ENCODE results near the gene CPA2.

CPA2 gene

DNA sequence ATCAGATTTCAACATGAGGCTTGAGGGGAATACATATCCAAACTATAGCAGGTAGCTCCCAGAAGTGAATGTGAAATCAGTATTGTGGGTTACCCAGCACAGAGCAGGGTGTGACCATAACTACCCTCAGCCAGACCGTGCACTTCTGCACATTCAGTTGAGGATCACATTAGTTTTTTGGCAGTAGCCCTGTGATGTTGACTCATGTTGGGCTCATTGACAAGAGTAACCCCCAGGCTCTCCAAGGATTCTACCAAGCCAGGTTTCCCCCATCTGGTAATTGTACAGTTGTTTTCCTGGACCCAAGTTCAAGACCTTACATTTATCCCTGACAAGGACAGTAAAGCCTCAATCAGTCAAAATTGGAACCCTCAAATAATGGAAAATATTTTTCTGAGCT lies 14.6 kb downstream of the CPA2 start:
- no peak for ATAC-seq

DNA sequence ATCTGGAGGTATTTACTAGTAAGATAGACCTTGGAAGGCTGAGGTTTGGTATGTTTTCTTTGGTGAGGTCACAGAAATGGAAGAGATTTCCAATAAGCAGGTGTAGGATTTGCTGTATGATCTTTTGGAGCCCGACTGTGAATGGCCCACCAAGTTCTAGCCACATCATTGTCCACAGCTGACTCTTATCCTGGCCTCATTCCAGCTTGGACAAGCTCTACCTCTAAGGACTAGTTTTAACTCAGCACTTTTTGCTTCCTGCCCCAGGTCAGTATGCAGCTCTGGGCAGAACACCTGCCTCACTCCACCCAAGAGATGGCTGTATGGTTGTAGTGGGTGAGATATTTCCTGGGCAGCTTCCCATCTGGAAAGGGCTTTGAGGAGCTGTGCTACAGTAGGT lies 20.2 kb downstream of the CPA2 start:
- no peak for ATAC-seq

DNA sequence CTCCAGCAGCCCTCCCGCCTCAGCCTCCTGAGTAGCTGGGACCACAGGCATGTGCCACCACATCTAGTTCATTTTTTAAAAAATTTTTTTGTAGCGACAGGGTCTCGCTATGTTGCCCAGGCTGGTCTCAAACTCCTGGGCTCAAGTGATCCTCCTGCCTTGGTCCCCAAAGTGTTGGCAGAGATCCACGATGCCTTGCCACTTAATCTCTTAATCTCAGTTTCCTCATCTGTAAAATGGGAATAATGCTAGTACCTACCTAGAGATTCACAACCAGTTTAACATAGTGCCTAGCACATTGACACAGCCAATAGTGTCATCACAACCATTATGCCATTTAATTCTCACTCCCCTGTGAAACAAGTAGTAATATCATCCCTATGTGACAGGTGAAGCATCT lies 21.5 kb downstream of the CPA2 start:
- no peak for ATAC-seq

DNA sequence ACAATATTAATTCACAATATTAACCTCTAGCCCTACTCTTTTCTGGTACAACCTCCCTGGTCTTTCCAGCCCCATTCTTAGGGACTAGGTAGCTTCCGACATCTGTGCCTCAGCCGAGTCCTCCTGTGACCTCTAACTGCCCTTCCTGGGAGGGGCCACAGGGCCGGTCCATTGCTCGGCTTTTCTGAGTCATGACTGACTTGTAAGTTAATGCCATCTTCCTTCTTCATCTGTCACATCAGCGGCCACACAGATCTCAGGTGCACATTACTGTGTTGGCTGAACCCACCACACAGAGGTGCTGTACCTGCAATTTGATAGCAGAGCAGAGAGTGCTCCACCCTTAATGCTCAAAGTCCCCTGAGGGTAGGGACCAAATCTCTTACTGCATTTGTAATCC lies 22.2 kb downstream of the CPA2 start:
- no peak for ATAC-seq

DNA sequence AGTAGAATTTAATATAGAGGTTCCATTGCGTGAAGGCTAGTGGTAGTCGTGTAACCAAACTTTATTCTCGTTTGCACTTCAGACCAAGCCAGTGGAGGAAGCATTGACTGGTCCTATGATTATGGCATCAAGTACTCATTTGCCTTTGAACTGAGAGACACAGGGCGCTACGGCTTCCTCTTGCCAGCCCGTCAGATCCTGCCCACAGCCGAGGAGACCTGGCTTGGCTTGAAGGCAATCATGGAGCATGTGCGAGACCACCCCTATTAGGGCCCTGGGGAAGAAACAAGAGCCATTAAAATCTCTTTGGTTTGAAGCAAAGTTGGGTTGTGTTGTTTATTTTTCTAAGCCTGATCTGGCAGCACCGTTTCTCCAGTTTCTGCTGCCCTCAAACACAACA lies 22.8 kb downstream of the CPA2 start:
- no peak for ATAC-seq

DNA sequence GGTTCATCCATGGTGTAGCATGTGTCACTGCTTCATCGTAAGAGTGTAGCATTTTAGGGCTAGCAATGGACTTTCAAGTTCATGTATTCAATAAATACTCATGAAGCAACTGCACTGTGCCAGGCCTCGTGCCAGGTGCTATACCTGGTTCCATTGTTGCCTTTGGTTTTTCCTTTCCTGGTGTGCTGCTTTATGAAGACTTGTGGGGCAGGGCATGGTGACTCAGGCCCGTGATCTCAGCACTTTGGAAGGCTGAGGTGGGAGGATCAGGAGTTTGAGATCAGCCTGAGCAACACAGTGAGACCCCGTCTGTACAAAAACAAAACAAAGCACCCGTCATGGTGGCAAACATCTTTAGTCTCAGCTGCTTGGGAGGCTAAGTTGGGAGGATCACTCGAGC lies 24.1 kb downstream of the CPA2 start:
- ATAC-seq, result no peak

DNA sequence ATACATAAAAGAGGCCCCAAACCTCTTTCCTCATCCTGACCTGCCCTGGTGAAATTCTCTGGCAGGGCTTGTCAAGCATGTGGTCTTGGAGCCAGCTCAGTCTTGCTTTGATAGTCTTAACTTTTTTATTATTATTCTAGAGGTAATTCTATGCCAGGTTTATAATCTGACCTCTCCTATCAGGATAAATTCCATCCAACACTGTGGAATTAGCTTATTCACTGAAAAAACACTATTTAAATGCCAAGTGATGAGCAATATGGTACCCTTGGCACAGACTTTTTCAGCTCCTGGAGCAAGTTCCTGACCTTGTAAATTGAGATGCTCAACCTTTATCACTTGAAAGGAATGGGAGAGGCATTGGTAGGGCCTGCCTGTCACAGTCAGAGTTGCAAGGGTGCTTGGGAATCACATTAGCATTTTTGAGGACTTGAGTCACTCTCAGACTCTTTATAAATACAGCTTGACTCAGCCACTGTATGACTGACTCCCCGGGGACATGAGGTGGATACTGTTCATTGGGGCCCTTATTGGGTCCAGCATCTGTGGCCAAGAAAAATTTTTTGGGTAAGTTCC lies 26.1 kb downstream of the CPA2 start, which contains the start of gene CPA4:
Gene CPA4, plus strand, starts transcription at position 480 of the 576 bp plus-strand sequence. Its CDS starts 20 bp downstream, at position 500.
- ATAC-seq, result no peak

DNA sequence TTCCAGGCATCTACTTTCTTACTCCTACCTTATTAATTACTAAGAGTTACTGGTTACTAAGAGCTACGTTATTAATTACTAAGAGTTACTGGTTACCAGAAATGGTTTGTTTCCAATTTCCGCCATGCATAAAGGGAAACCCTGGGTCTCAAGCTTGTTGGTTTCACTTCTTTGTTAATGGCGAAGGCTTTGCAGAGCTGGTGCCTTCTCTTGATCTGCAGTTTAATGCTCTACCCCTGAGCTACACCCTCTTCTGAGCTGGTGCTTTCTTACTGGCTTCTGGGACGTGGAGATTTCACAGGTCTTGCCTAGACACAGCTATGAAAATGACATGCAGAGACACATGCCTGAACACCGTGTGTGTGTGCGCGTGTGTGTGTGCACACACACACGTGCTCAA lies 26.9 kb downstream of the CPA2 start:
- no peak for ATAC-seq

DNA sequence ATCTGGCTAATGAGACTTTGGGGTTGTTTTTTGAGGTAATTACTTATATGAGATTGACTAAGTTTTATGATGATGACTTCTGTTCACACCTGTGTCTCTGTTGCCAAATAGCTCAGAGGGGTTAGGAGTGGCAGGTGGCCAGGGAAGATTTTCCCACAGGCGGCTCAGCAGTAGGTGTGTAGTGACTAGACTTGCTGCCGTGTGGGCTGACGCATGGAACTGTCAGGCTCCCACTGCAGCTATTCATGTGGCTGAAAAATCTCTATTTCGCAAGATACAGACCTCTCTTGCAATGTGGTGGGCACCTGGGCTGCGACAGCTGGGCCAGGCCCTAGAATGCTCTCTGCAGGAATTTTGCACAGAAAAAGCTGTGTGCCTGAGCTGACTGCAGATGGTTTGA lies 27.7 kb downstream of the CPA2 start:
- ATAC-seq, result no peak

DNA sequence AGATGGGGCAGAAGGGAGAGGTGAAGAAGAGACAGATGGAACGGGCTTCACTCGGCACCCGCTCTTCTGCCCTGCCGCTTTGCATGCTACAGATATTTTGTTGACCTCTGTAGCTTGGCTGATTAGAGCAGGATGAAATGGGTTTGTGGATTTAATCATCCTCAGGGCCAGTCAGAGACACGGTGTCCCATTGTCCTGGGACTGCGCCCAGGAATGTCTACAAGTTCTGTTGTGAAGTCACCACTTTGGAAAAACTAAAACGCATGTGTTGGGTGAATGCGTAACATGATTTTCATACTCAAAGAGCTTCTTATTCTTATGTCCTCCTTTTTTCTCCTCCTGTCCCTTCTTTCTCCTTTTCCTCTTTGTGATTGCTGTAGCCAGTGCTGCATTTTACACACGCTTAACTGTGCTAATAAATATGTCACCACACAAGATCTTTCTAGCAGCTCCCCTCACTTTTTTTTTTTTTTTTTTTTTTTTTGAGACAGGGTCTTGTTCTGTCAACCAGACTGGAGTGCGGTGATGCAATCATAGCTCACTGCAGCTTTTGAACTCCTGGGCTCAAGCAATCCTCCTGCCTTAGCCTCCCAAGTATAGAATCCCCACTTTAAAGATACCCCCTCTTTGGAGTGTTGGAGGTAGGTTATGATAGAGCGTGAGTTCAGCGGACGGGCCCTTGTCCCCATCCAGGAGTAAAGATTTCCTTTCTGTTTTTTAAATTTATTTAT lies 29.7 kb downstream of the CPA2 start:
- ATAC-seq, result no peak

DNA sequence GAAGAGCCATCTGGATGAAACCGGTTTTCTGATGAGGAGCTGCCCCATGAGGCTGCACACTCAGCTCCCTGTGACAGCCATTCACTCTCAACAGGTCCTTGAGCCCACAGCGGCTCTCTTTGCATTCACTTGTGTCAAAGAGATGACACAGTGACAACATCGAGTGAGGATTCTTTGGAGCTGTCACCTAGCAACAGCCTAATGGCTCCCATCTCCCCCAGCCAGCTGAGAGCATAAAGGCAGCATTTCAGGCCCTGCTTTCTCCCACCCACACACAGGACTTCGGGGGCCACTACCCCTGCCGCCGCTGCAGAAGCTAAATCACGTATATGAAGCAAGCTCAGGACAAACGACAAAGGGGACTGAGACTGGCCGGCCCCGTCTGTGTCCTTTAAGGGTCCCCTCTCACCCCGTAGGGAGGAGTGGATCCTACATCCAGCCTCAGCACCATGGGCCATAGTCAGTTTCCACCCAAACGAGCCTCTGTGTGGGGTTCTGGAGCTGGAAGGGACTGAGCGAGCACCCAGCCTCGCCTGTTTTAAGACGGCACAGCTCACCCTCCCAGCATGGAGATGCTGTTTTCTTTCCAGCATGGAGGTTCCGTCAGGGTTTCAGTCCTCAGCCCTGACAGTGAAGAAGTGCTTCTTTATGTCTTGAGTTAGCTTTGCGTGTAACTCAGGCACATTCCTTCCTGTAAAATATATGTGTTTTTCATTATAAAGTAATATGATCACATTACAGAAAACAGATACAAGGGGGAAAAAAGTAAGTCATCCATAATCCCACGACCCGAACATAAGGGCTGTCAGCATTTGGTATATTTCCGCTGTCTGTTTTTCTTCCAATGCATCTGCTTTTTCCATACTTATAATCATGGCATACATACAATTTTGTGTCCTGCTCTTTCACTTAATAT lies 31.2 kb downstream of the CPA2 start:
- ATAC-seq, result no peak

DNA sequence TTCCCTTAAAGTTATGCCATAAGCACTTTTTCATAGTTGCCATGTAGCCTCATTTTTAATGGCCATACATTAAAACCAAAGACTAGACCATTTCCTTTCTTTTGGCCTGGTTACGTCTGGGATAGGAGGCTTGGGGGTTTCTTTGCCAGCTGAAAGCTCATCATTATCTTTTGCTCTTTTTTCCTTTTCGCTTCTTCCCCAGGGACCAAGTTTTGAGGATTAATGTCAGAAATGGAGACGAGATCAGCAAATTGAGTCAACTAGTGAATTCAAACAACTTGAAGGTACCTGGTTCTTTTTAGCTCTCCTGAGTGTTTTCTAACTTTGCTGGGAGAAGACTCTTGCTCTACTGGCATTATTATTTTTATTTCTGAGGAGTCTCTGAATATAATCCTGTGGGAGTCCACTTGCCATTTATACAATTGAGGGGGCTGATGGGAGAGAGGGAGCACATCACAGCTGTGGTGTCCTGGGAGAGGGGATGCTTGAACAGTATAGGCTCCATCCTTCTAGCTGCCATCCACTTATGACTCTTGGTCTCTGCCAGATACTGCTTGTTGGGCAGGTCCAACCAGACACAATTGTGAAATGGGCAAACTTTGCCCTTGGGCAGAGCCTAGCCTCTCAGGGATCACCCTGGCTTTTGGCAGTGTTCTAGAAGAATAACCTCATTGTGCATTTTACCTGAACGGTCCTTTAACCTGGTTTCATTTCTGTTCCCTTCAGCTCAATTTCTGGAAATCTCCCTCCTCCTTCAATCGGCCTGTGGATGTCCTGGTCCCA lies 32.1 kb downstream of the CPA2 start:
- ATAC-seq, result no peak

DNA sequence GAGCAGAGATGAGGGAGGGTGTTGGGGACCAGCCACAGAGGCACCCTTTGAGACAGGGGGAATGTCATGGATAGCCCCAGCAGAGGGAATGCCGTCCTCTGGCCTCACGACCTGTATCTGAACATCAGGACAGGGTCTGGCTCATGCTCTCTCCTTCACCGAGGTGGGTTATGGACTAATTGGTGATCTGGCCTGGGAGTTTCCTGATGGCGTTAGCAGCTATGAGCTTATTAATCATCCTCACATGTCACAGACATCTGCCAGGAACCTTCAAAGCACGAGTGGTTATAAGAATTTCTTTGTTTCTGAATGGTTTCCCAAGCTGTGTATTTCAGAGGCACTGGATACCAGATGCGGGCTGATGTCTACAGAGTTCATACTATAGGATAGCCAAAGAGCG lies 33.2 kb downstream of the CPA2 start:
- ATAC-seq, result no peak

DNA sequence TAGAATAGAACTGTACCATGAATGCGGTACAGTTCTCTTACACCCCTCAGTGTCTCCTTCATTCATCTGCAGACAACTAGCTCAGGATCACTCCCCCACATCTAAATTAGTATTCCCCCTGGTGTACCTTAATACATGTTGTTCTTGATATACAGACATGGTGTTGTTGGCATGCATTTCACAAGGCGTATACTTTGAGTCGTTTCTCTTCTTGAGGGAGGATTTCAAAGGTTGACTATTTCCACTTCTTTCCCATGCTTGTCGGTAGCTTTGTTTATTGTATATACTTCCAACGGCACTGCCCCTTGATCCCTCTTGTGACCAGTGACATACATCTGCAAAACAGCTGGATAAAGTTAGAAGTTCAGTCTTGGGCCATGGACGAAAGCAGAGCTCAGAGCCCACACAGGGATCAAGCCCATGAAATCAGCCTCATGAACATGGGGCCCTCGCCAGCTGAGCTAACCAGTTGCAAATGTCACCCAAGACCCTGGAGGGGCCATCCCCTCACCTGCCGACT lies 34.9 kb downstream of the CPA2 start:
- ATAC-seq, result no peak

DNA sequence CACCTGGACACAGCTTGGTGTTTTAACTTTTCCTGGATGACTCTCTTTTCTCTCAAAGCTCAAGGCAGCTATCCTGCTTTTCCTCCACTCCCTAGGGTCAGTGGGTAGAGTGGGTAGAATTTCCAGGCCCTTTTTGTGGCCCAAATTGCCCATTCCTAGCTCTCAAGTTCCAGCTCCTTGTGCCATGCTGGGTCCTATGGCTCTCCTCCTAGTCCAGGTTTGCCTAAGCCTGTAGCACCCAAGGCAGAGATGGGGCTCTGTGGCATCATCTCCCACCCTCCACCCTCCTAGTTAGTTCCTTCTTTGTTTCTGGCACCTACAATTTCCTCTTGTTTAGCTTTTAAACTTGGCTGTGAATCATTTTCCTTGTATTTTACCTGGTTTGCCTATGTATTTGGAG lies 36.0 kb downstream of the CPA2 start:
- ATAC-seq, result no peak

DNA sequence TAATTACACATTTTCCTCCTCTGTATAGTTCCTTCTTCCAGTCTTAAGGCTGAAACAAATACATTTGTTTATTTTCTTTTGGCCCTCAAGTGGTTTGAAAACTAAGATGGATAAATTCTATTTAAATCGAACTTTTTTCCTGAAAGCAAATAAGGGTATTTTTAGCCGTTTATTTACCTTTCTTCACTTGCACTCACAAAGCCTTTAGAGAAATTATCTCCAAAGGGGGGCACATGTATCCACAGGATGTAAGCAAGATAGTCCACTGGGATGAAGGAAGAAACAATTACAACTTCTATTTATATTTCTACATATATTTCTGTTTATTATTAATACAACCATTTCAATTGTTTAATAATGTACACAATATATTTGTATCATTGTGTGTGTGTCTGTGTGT lies 36.5 kb downstream of the CPA2 start:
- no peak for ATAC-seq

DNA sequence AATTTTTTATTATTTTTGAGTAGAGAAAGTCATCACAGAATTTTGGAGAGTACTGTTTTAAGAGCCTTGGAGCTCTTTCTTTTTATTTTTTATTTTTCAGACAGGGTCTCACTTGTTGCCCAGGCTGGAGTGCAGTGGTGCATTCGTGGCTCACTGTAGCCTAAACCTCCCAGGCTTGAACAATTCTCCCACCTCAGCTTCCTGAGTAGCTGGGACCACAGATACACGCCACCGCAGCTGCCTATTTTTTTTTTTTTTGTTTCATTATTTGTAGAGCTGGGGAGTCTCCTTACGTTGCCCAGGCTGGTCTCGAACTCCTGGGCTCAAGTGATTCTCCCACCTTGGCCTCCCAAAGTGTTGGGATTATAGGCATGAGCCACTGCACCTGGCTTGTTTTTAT lies 36.9 kb downstream of the CPA2 start:
- no peak for ATAC-seq

DNA sequence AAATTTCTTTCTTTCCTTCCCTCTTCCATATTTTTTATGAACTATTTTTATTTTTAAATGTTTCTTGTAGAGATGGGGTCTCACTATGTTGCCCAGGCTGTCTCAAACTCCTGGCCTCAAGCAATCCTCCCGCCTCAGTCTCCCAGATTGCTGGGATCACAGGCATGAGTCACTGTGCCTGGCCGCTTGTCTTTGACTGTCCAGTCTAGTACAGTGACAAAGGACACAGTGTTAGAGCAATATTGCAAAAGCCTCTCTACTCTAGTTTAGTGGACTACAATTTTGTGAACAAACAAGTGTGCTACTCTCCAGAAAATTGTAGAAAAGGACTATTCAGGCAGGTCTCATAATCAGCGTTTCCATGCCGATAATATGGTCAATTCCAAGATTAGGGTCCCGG lies 37.3 kb downstream of the CPA2 start:
- no peak for ATAC-seq

DNA sequence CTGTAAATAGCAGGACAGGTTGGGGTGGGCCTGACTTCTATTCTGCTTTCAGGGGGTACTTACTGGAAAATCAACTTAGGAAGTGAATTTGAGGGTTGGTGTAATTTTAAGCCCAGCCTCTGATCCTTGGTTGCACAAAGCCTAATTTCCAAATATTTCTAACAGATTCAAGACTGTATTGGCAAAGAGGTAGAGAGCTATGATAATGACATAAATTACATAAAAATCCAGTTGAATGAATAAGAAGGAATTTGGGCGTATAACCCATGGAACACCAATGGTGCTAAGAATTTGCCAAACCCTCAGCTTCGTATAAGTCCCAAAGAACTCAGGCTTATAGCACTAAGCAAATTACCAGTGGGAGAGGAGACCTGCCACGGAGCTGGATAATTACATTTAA lies 38.2 kb downstream of the CPA2 start:
- ATAC-seq, result no peak

DNA sequence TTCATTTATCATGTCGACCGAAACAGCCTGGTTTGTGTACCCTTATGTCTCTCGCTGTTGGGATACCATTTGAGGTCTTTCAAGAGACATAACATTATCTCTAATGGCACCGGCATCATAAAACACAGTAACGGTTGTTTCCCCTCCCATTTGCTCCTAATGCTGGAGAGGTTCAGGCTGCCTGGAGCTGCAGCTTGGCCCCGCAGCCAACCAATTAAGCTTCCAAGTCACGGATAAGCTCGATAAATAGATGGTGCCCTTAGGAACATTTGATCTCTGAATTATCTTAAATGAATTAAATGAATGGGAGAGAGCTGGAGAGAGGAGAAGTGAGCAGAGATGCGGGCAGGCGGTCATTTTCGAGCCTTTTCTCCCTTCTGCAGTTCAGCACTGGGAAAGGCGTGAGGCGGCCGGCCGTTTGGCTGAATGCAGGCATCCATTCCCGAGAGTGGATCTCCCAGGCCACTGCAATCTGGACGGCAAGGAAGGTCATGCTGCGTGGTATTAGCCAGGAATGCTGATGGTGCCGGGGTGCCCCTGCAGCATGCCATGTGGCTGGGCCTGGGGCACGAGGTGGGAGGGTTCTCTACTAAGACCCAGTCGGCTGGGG lies 38.9 kb downstream of the CPA2 start:
- no peak for ATAC-seq

DNA sequence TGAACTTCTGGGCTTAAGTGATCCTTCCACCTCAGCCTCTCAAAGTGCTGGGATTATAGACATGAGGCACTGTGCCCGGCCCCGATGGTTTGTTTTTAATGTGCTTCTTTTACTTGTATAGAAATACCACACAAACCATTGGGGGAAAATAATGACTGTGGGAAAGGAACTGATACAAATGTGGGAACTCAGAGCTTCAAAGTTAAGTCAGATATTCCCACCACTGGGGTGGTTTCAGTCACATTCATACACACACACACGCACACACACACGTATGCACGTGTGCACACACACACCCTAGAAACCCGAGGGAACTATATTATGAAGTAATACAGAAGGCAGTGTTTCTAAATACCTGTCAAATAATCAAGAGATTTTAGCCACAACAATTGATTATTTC lies 43.3 kb downstream of the CPA2 start:
- no peak for ATAC-seq

DNA sequence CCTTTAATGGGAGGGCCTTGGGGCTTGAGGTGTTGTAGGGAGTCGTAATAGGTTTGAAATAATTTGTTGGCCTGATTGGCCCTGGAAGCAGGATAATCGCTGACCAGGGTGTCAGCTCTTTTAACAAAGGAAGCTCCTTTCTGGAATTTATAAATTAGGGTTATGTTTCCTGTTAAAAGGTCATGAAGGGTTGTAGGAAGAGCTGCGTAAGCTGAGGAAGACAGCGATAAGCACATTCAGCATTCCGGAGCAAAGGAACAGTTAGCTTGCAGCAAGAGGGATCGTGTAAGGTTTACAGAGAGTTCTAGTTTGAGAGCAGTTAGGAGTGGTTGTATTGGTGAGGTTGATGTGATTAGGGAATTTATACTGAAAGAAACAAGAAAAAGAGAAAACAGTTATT lies 47.6 kb downstream of the CPA2 start:
- ATAC-seq, result no peak
